Measurements from ENCODE around the gene CCDC121. TPM values are rescaled to one million over a fixed set of nuclear protein-coding genes. Genes with fewer than 3 reads are reported as not detected.

The CCDC121 gene
- total RNA-seq, 4 donors from 2014 or later: 2.0 to 6.2 (median 4.6) TPM

DNA sequence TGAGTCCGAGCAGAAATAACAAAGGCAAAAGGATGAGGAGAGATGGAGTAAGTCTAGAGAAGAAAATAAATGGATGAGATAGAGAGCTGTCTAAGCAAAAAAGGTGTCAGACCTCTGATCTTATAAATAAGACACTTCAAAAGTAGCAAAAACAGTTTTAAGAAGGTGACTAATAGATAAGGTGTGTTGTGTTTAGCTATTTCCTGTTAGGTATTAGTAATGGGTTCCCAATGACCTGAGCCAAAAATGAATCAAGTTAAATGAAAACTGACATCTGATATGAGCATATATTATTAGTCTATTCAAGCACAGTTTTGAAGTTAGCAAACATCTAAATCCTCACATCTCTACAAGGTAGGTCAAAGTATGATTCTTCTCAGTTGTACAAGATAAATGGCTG is 24.0 kb upstream of the CCDC121 start:
- intact Hi-C loops (cut with DNase I; ENCODE audit: low total_unique reads): no loop called here
- H3K4me3 ChIP-seq (ENCODE audit: low read depth, poor library complexity, severe bottlenecking): no peak overlapping the region
- TF ChIP-seq, protein P1, sequence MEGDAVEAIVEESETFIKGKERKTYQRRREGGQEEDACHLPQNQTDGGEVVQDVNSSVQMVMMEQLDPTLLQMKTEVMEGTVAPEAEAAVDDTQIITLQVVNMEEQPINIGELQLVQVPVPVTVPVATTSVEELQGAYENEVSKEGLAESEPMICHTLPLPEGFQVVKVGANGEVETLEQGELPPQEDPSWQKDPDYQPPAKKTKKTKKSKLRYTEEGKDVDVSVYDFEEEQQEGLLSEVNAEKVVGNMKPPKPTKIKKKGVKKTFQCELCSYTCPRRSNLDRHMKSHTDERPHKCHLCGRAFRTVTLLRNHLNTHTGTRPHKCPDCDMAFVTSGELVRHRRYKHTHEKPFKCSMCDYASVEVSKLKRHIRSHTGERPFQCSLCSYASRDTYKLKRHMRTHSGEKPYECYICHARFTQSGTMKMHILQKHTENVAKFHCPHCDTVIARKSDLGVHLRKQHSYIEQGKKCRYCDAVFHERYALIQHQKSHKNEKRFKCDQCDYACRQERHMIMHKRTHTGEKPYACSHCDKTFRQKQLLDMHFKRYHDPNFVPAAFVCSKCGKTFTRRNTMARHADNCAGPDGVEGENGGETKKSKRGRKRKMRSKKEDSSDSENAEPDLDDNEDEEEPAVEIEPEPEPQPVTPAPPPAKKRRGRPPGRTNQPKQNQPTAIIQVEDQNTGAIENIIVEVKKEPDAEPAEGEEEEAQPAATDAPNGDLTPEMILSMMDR (IDR thresholded peaks at IDR 0.05): no peak
- TF ChIP-seq POLR2A (IDR thresholded peaks at IDR 0.05): no peak
- 88 to 89% methylated on average over 1 of the region's 1 CpG for WGBS, 2 donors
- no peak for DNase-seq (ENCODE audit: low spot score in 2 of 2)

GRCh38 chr2:27652341-27652740 is 23.5 kb upstream of the CCDC121 start:
- DNase-seq (ENCODE audit: low spot score in 2 of 2): no peak
- intact Hi-C loops (cut with DNase I; ENCODE audit: low total_unique reads): no loop called here
- no peak for TF ChIP-seq POLR2A (IDR thresholded peaks at IDR 0.05)
- TF ChIP-seq, protein P1 (IDR thresholded peaks at IDR 0.05): no peak
- no peak overlapping the region for H3K4me3 ChIP-seq (ENCODE audit: low read depth, poor library complexity, severe bottlenecking)

DNA sequence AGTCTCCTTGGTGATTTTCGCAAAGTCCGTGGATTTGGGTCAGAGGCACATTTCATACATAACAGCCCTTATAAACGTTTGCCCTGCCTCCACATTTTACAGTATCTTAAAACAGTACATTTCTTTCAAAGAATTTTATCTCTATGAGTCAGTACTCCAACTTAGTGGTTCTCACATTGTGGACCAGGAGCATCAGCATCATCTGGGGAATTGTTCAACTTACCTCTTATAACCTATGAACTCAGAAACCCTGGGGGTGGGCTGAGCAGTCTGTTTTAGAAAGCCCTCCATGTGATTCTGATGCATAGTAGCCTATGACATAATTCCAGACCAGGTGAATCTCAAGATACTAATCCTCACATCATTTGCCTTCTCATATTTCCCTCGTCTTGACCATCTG is 22.2 kb upstream of the CCDC121 start:
- 76% methylated on average over 4 of the region's 4 CpGs for WGBS, 2 donors

DNA sequence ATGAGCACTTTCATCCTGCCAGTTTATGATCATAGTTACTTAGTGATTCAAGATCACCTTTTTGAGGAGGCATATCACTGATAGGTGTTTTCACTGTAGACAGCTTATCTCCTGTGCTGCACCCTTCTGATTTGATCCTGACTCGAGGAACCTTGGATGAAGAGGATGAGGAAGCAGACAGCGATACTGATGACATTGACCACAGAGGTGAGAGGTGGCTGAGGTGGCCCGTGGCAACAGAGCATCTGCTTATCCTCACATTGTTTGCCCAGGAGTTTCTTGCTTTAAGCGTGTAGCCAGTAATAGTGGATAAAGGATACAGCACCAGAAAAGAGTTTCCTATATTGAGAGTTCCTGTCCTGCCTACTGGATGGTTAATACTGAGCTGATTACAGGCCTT is 18.9 kb upstream of the CCDC121 start:
- DNase-seq (ENCODE audit: low spot score in 2 of 2): no peak
- H3K4me3 ChIP-seq (ENCODE audit: low read depth, poor library complexity, severe bottlenecking): no peak overlapping the region
- intact Hi-C loops (cut with DNase I; ENCODE audit: low total_unique reads): no loop called here
- WGBS, 2 donors: 90 to 94% methylated on average over 4 of the region's 4 CpGs
- no peak for TF ChIP-seq POLR2A (IDR thresholded peaks at IDR 0.05)
- TF ChIP-seq, protein P1 (IDR thresholded peaks at IDR 0.05): no peak

More for the DNA sequence above, 22.2 kb upstream of the CCDC121 start:
- TF ChIP-seq, protein P1 (IDR thresholded peaks at IDR 0.05): no peak
- no peak for TF ChIP-seq POLR2A (IDR thresholded peaks at IDR 0.05)
- intact Hi-C loops (cut with DNase I; ENCODE audit: low total_unique reads): no loop called here
- no peak for DNase-seq (ENCODE audit: low spot score in 2 of 2)
- no peak overlapping the region for H3K4me3 ChIP-seq (ENCODE audit: low read depth, poor library complexity, severe bottlenecking)

DNA sequence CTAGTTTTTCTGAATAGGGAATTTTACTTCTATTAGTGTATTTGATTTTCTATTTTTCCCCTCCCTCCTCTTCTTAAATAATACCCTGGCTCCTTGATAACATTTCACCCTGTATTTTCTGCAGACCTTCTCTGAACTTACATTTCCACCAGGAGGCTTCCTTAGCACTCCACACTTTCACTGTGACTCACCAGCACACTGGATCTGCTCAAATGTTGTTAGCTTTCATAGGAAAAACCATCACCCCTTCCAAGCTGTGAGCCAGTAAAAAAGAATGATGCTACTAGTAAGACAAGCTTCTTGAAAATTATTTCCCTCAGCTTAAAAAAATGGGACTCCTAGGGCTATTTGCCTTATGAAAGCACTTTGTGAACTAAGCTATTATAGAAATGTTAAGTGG is 18.5 kb upstream of the CCDC121 start:
- H3K4me3 ChIP-seq (ENCODE audit: low read depth, poor library complexity, severe bottlenecking): no peak overlapping the region
- intact Hi-C loops (cut with DNase I; ENCODE audit: low total_unique reads): no loop called here
- TF ChIP-seq, protein P1 (IDR thresholded peaks at IDR 0.05): no peak
- no peak for TF ChIP-seq POLR2A (IDR thresholded peaks at IDR 0.05)
- DNase-seq (ENCODE audit: low spot score in 2 of 2): no peak

DNA sequence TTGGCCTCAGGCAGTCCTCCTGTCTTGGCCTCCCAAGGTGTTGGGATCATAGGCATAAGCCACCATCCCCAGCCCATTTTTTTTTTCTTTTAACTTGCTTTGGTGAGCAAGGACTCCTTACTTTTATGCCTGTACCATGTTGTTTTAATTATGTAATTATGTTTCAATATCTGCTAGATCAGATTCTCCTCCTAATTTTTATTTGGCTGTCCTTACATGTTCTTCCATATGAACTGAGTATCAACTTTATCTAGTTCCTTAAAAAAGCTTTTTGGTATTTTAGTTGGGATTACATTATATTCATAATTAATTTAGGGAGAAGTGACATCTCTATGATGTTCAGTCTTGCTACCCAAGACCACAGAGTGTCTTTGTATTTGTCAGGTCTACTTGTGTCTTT is 16.4 kb upstream of the CCDC121 start:
- TF ChIP-seq POLR2A (IDR thresholded peaks at IDR 0.05): no peak
- TF ChIP-seq, protein P1 (IDR thresholded peaks at IDR 0.05): no peak
- H3K4me3 ChIP-seq (ENCODE audit: low read depth, poor library complexity, severe bottlenecking): no peak overlapping the region
- intact Hi-C loops (cut with DNase I; ENCODE audit: low total_unique reads): no loop called here
- DNase-seq (ENCODE audit: low spot score in 2 of 2): no peak

Data from lower leg skin (tissue), 4 donors.